Activated CD4-positive, alpha-beta T cell treated with anti-CD3 and anti-CD28 coated beads, Interleukin-2, amount 50 U/mL, for 24 hours (primary cell): ENCODE results near the gene TYR.
"Not testable (repeated sequence)": the region's sequence is repeated elsewhere in the genome, so short reads cannot be mapped to it uniquely, and the experiment has no call there.

ENCODE experiments used
- DNase-seq, 2 donors: peaks; one replicate each; pipeline ENCODE4 v3.0.0-alpha.2; 2020; ENCODE audit warnings: low read depth in 1 of 2, low spot score in 1 of 2

TYR gene

GRCh38 chr11:89342880-89343572, 165.4 kb downstream of the TYR start:
- DNase-seq = not testable (repeated sequence)
